GM12878 (cell line): ENCODE measurements around the gene PAN3. TPM values are rescaled to one million over a fixed set of nuclear protein-coding genes. Genes with fewer than 3 reads are reported as not detected.
"Not testable (repeated sequence)": the region's sequence is repeated elsewhere in the genome, so short reads cannot be mapped to it uniquely, and the experiment has no call there.

ENCODE experiments used
- ATAC-seq: fragments of 200-7000 bp; cut with Tn5 transposase; 3 replicates; pipeline ENCODE4 v1.9.1; 2020; ENCODE audit warnings: mild to moderate bottlenecking, moderate library complexity
- BruUV-seq: library from RNA; stranded (reverse); fragments of 400-500 nt; replicated peaks from 2 replicates; lab custom pipeline; 2021; lab: Mats Ljungman, UMichigan
- CTCF ChIA-PET: fragments of 300-600 bp; sonication (Branson Sonifier 250); formaldehyde crosslinking; extraction: SDS; loops from one replicate; lab custom pipeline; 2021; ENCODE audit warnings: inconsistent platforms; lab: Yijun Ruan, JAX
- POLR2A ChIA-PET: fragments of 350-600 bp; formaldehyde crosslinking; extraction: SDS; loops from one replicate; lab custom pipeline; 2021; ENCODE audit warnings: inconsistent platforms; lab: Charles Lee
- RAD21 ChIA-PET: fragments of 300-600 bp; sonication (Branson Sonifier 250); formaldehyde crosslinking; loops from one replicate; lab custom pipeline; 2023; ENCODE audit warnings: antibody characterized with exemption; ENCODE audit not compliant: unreplicated experiment; lab: Charles Lee
- SMC1A ChIA-PET: fragments of 300-600 bp; sonication (Branson Sonifier 250); formaldehyde crosslinking; loops from one replicate; lab custom pipeline; 2023; ENCODE audit not compliant: unreplicated experiment, uncharacterized antibody; lab: Charles Lee
- DNase-seq: peaks from one replicate; pipeline ENCODE4 v3.0.0-alpha.2; 2011; ENCODE audit warnings: low read depth, low spot score
- FAIRE-seq: peaks from 3 replicates; lab custom pipeline; 2011; peaks lifted over from hg19 to GRCh38; lab: Jason Lieb, UNC
- H2AFZ ChIP-seq: 2 replicates; pipeline ENCODE4 v1.6.0; 2011; ENCODE audit warnings: low read depth, low read length, control low read depth; ENCODE audit not compliant: control insufficient read depth
- H3K27ac ChIP-seq: 2 replicates; pipeline ENCODE4 v1.5.1; 2011; ENCODE audit warnings: control low read depth; ENCODE audit not compliant: control insufficient read depth, insufficient read depth
- H3K27me3 ChIP-seq, 2 experiments: replicated peaks in 1 of 2; 2 replicates each; pipeline versions ENCODE4 v1.6.0 to v1.6.1; 2011; ENCODE audit warnings: low read length in 1 of 2; ENCODE audit not compliant: control insufficient read depth in 2 of 2, insufficient read depth in 2 of 2
- H3K36me3 ChIP-seq, 2 experiments: 2 replicates each; pipeline ENCODE4 v1.5.1; 2011; ENCODE audit warnings: low read length in 1 of 2; ENCODE audit not compliant: control insufficient read depth in 2 of 2, insufficient read depth in 2 of 2
- H3K4me1 ChIP-seq: 2 replicates; pipeline ENCODE4 v1.6.1; 2011; ENCODE audit warnings: mild to moderate bottlenecking, low read length, moderate library complexity, mixed read lengths; ENCODE audit not compliant: control insufficient read depth, insufficient read depth
- H3K4me2 ChIP-seq: 2 replicates; pipeline ENCODE4 v1.6.0; 2011; ENCODE audit warnings: control low read depth; ENCODE audit not compliant: control insufficient read depth, insufficient read depth
- H3K4me3 ChIP-seq: fragments of 200-600 bp; sonication (generic); 2 replicates; pipeline ENCODE4 v1.5.1; 2016
- H3K79me2 ChIP-seq: 2 replicates; pipeline ENCODE4 v1.6.0; 2011; ENCODE audit warnings: low read length; ENCODE audit not compliant: control insufficient read depth, insufficient read depth
- H3K9ac ChIP-seq: 2 replicates; pipeline ENCODE4 v1.8.0; 2011; ENCODE audit warnings: low read length, control low read depth, mixed read lengths; ENCODE audit not compliant: control insufficient read depth, insufficient read depth
- H3K9me3 ChIP-seq: replicated peaks from 3 replicates; pipeline ENCODE4 v1.5.1; 2011; ENCODE audit warnings: mild to moderate bottlenecking, low read length; ENCODE audit not compliant: control insufficient read depth, insufficient read depth
- H4K20me1 ChIP-seq: 2 replicates; pipeline ENCODE4 v1.6.0; 2011; ENCODE audit not compliant: control insufficient read depth, insufficient read depth
- BHLHE40 ChIP-seq, 2 experiments: fragments of 450-650 bp in 1 of 2; IDR thresholded peaks; 2 replicates each; pipeline ENCODE4 v1.6.1; 2011 to 2017; ENCODE audit warnings: low read depth in 2 of 2, borderline replicate concordance in 1 of 2, improper control_type of control experiment in 1 of 2, low read length in 1 of 2, mild to moderate bottlenecking in 1 of 2
- PAX8 ChIP-seq: fragments of 450-650 bp; IDR thresholded peaks from 2 replicates; pipeline ENCODE4 v1.6.1; 2017; ENCODE audit warnings: mild to moderate bottlenecking, moderate library complexity
- POLR2AphosphoS5 ChIP-seq: IDR thresholded peaks from 2 replicates; pipeline ENCODE4 v1.6.1; 2011; ENCODE audit warnings: mild to moderate bottlenecking, low read length, inconsistent platforms
- ZNF384 ChIP-seq: IDR thresholded peaks from 2 replicates; pipeline ENCODE4 v1.6.1; 2012; ENCODE audit warnings: low read depth, mild to moderate bottlenecking, low read length, improper control_type of control experiment, borderline replicate concordance
- WGBS: methylation state at CpG from one replicate; pipeline ENCODE4 v1.1.6; 2016; ENCODE audit warnings: low lambda C conversion rate; ENCODE audit not compliant: insufficient replicate concordance, insufficient coverage; ENCODE audit errors: missing lambda C conversion rate; 5-methylcytosine and 5-hydroxymethylcytosine counted together
- in situ Hi-C: fragments of 300-500 bp; cut with MboI; formaldehyde crosslinking; loops from 9 replicates; pipeline ENCODE4 v1.14.3; 2018; ENCODE audit warnings: mixed read lengths
- intact Hi-C: fragments of 100-400 bp; cut with micrococcal nuclease; formaldehyde crosslinking; loops from one replicate; pipeline ENCODE4 v1.14.2; 2022; ENCODE audit not compliant: unreplicated experiment
- polyA plus RNA-seq, 11 experiments: library from polyadenylated mRNA; depleted of rRNA in 4 of 11; unstranded in 6 of 11; stranded (reverse) in 5 of 11; fragments of >200 nt; fragmentation: Nextera tagmentation in 4 of 11; fragmentation: Illumina TruSeq in 1 of 11; extraction: Ambion mirVana in 4 of 11; extraction: Trizol in 1 of 11; gene quantifications; 1 replicate in 1 of 11; 2 replicates in 10 of 11; pipeline versions ENCODE4 v1.2.1 to v1.2.3, GENCODE V29; 2011 to 2016; ENCODE audit warnings: inconsistent platforms in 2 of 11, missing spikeins in 2 of 11, low read depth in 1 of 11
- total RNA-seq, 4 experiments: library from RNA; depleted of rRNA in 3 of 4; stranded (reverse); fragments of >200 nt in 3 of 4; fragmentation: Illumina TruSeq in 1 of 4; extraction: Trizol in 1 of 4; gene quantifications; 2 replicates each; pipeline versions ENCODE4 v1.2.1 to v1.2.3, GENCODE V29; 2013 to 2021
- TF ChIP-seq, protein P1 (sequence below): fragments of 450-650 bp; conservative IDR thresholded peaks from 2 replicates; pipeline ENCODE4 v1.6.1; 2017; ENCODE audit warnings: mild to moderate bottlenecking, moderate library complexity
- TF ChIP-seq, protein P2 (sequence below): fragments of 450-650 bp; IDR thresholded peaks from 2 replicates; pipeline ENCODE4 v1.6.1; 2017; ENCODE audit warnings: mild to moderate bottlenecking
- TF ChIP-seq, protein P3 (sequence below): IDR thresholded peaks from 2 replicates; pipeline ENCODE4 v1.6.1; 2011; ENCODE audit warnings: borderline replicate concordance, low read depth, mild to moderate bottlenecking, moderate library complexity, low read length; ENCODE audit not compliant: insufficient read depth, poor library complexity, severe bottlenecking

The PAN3 gene
- total and polyA plus RNA-seq, 10 of the 15 experiments (the other 5 are each of a cell fraction or from before 2014, with no cell fraction given): 13.0 to 33.3 (median 19.9) TPM

DNA sequence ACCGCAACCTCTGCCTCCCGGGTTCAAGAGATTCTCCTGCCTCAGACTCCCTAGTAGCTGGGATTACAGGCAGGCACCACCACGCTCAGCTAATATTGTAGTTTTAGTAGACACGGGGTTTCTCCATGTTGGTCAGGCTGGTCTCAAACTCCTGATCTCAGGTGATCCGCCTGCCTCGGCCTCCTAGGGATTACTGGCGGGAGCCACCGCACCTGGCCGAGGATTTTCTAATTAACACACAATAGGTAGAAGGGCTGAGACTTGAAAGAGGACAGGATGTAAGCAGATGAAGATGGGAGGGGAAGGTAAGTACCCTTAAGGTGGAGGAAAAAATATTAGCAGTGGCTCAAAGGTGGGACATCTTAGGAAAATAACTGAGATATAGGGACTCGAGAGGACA, 3.2 kb downstream of the PAN3 start:
- peak overlapping the region; percentile 72 for H3K4me2 ChIP-seq
- POLR2A ChIA-PET: interaction anchor here (0.7 to 1.2 kb wide), 2 partner anchors 70 to 272 kb away, joined by 3 read pairs; no protein-coding TSS in a partner anchor
- BruUV-seq, H2AFZ ChIP-seq, intact Hi-C loops, ATAC-seq, H3K9me3 ChIP-seq, H3K36me3 ChIP-seq, in situ Hi-C loops, H3K27me3 ChIP-seq, FAIRE-seq, DNase-seq, H4K20me1 ChIP-seq, H3K4me1 ChIP-seq: not testable (repeated sequence)
- RAD21 ChIA-PET: interaction anchor here (0.7 to 0.9 kb wide), 2 partner anchors 84 to 138 kb away, joined by 3 read pairs; no protein-coding TSS in a partner anchor
- SMC1A ChIA-PET: interaction anchor here (1.1 to 1.8 kb wide), 2 partner anchors 12 to 516 kb away, joined by 3 to 6 read pairs; no protein-coding TSS in a partner anchor
- H3K27ac ChIP-seq: peak overlapping the region; percentile 25
- CTCF ChIA-PET: interaction anchor here (0.7 to 1.2 kb wide), 3 partner anchors 20 to 59 kb away, joined by 3 to 4 read pairs (median 3); no protein-coding TSS in a partner anchor
- peak overlapping the region; percentile 32; the same call in 1 of the 2 replicates for H3K9ac ChIP-seq
- TF ChIP-seq BHLHE40 (IDR thresholded peaks at IDR 0.05; ENCODE audit: borderline replicate concordance in 1 of 2, low read depth in 2 of 2, low read length in 1 of 2): peak in 1 of 2 experiments; percentile 69; a peak in 1 of 4 replicates
- TF ChIP-seq, protein P1, sequence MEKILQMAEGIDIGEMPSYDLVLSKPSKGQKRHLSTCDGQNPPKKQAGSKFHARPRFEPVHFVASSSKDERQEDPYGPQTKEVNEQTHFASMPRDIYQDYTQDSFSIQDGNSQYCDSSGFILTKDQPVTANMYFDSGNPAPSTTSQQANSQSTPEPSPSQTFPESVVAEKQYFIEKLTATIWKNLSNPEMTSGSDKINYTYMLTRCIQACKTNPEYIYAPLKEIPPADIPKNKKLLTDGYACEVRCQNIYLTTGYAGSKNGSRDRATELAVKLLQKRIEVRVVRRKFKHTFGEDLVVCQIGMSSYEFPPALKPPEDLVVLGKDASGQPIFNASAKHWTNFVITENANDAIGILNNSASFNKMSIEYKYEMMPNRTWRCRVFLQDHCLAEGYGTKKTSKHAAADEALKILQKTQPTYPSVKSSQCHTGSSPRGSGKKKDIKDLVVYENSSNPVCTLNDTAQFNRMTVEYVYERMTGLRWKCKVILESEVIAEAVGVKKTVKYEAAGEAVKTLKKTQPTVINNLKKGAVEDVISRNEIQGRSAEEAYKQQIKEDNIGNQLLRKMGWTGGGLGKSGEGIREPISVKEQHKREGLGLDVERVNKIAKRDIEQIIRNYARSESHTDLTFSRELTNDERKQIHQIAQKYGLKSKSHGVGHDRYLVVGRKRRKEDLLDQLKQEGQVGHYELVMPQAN: 0 out of 2 replicates have a peak, but pooled peaks have one; percentile 14
- WGBS: 95% methylated on average over 7 of the region's 10 CpGs
- peak overlapping the region; percentile 66 for H3K4me3 ChIP-seq
- peaks cover 95% of the 10 kb centered on the region for H3K79me2 ChIP-seq

DNA sequence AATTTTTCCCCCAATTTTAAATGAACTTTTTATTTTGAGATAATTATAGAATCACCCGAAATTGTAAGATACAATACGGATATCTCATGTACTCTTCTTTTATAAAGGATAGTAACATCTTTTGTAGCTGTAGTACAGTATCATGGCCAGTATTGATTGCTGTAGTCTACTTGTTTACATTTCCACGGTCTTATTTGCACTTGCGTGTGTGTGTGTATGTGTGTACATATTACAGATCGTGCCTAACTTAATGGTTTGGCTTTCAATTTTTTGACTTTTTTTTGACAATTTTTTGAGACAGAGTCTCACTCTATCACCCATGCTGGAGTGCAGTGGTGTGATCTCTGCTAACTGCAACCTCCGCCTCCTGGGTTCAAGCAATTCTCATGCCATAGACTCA, 6.7 kb downstream of the PAN3 start:
- Histone ChIP-seq H4K20me1 (no peaks in the 10 kb centered on the region; the same call in none of the 2 replicates), H3K4me2 (no peak overlapping the region), H3K27ac (no peak overlapping the region), H3K9me3 (no peaks in the 10 kb centered on the region; the same call in 2 of the 3 replicates), H3K36me3 (peaks cover 0 to 8% of the 10 kb centered on the region in 2 experiments; a peak in 1 of 4 replicates), H3K9ac (no peak overlapping the region), H3K4me3 (no peak overlapping the region), H3K27me3 (no peaks in the 10 kb centered on the region), H3K4me1 (no peaks in the 10 kb centered on the region), H3K79me2 (peaks cover 92% of the 10 kb centered on the region), H2AFZ (no peak overlapping the region)
- RAD21 ChIA-PET: no interaction called here
- 89% methylated on average over 6 of the region's 6 CpGs for WGBS
- FAIRE-seq: no peak
- in situ Hi-C loops (no loop called here), intact Hi-C loops (no loop called here)
- no peak for ATAC-seq
- SMC1A ChIA-PET: no interaction called here
- POLR2A ChIA-PET: no interaction called here
- no TSS peak for BruUV-seq
- CTCF ChIA-PET: interaction anchor here (0.6 kb wide), 1 partner anchor 15 kb away, joined by 3 read pairs; no protein-coding TSS in a partner anchor
- DNase-seq: no peak
- no peak for TF ChIP-seq POLR2AphosphoS5
- TF ChIP-seq, protein P2, sequence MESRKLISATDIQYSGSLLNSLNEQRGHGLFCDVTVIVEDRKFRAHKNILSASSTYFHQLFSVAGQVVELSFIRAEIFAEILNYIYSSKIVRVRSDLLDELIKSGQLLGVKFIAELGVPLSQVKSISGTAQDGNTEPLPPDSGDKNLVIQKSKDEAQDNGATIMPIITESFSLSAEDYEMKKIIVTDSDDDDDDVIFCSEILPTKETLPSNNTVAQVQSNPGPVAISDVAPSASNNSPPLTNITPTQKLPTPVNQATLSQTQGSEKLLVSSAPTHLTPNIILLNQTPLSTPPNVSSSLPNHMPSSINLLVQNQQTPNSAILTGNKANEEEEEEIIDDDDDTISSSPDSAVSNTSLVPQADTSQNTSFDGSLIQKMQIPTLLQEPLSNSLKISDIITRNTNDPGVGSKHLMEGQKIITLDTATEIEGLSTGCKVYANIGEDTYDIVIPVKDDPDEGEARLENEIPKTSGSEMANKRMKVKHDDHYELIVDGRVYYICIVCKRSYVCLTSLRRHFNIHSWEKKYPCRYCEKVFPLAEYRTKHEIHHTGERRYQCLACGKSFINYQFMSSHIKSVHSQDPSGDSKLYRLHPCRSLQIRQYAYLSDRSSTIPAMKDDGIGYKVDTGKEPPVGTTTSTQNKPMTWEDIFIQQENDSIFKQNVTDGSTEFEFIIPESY: no peak
- no peak for TF ChIP-seq PAX8
- TF ChIP-seq BHLHE40 (IDR thresholded peaks at IDR 0.05; ENCODE audit: borderline replicate concordance in 1 of 2, low read depth in 2 of 2, low read length in 1 of 2): no peak
- TF ChIP-seq ZNF384: no peak
- TF ChIP-seq, protein P3, sequence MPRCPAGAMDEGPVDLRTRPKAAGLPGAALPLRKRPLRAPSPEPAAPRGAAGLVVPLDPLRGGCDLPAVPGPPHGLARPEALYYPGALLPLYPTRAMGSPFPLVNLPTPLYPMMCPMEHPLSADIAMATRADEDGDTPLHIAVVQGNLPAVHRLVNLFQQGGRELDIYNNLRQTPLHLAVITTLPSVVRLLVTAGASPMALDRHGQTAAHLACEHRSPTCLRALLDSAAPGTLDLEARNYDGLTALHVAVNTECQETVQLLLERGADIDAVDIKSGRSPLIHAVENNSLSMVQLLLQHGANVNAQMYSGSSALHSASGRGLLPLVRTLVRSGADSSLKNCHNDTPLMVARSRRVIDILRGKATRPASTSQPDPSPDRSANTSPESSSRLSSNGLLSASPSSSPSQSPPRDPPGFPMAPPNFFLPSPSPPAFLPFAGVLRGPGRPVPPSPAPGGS: no peak
